Hematopoietic multipotent progenitor cell treated with erythropoietin and hydrocortisone succinate and interleukin-3 and kit ligand, for 15 days (in vitro differentiated cells): ENCODE data around the gene ZFAND3.

Source experiments
- DNase-seq: peaks from one replicate; pipeline ENCODE4 v3.0.0-alpha.2; 2015; ENCODE audit warnings: low spot score

Gene ZFAND3

GRCh38 chr6:37827603-37828265 lies 8.2 kb downstream of the ZFAND3 start:
- DNase-seq, result no peak

- no peak for DNase-seq
Observed at GRCh38 chr6:37830225-37830624, 10.7 kb downstream of the ZFAND3 start.

GRCh38 chr6:37831457-37831856 lies 11.9 kb downstream of the ZFAND3 start:
- no peak for DNase-seq

- DNase-seq, result no peak
Observed at GRCh38 chr6:37835923-37836322, 16.4 kb downstream of the ZFAND3 start.

- DNase-seq, result no peak
Observed at GRCh38 chr6:37838219-37838921, 18.8 kb downstream of the ZFAND3 start.

- no peak for DNase-seq
Observed at GRCh38 chr6:37840143-37840939, 20.8 kb downstream of the ZFAND3 start.

- no peak for DNase-seq
Observed at GRCh38 chr6:37840940-37841300, 21.4 kb downstream of the ZFAND3 start.

- DNase-seq, result no peak
Observed at GRCh38 chr6:37845026-37845911, 25.7 kb downstream of the ZFAND3 start.

GRCh38 chr6:37845930-37846329 lies 26.4 kb downstream of the ZFAND3 start:
- no peak for DNase-seq

- DNase-seq, result no peak
Observed at GRCh38 chr6:37847704-37848103, 28.2 kb downstream of the ZFAND3 start.

GRCh38 chr6:37848371-37848770 lies 28.8 kb downstream of the ZFAND3 start:
- DNase-seq, result no peak

- DNase-seq, result no peak
Observed at GRCh38 chr6:37850260-37850659, 30.7 kb downstream of the ZFAND3 start.

- no peak for DNase-seq
Observed at GRCh38 chr6:37850728-37851285, 31.3 kb downstream of the ZFAND3 start.

GRCh38 chr6:37851997-37852524 lies 32.5 kb downstream of the ZFAND3 start:
- DNase-seq, result no peak

GRCh38 chr6:37856285-37856684 lies 36.8 kb downstream of the ZFAND3 start:
- no peak for DNase-seq

- no peak for DNase-seq
Observed at GRCh38 chr6:37858363-37858762, 38.8 kb downstream of the ZFAND3 start.

- peak; percentile 68 for DNase-seq
Observed at GRCh38 chr6:37860226-37860839, 40.8 kb downstream of the ZFAND3 start.

GRCh38 chr6:37861452-37861851 lies 41.9 kb downstream of the ZFAND3 start:
- no peak for DNase-seq

GRCh38 chr6:37862430-37862829 lies 42.9 kb downstream of the ZFAND3 start:
- DNase-seq, result no peak

- DNase-seq, result no peak
Observed at GRCh38 chr6:37862992-37863391, 43.5 kb downstream of the ZFAND3 start.

- DNase-seq, result no peak
Observed at GRCh38 chr6:37864250-37864649, 44.7 kb downstream of the ZFAND3 start.
